Measurements from ENCODE around the gene TUBGCP6.

DNA sequence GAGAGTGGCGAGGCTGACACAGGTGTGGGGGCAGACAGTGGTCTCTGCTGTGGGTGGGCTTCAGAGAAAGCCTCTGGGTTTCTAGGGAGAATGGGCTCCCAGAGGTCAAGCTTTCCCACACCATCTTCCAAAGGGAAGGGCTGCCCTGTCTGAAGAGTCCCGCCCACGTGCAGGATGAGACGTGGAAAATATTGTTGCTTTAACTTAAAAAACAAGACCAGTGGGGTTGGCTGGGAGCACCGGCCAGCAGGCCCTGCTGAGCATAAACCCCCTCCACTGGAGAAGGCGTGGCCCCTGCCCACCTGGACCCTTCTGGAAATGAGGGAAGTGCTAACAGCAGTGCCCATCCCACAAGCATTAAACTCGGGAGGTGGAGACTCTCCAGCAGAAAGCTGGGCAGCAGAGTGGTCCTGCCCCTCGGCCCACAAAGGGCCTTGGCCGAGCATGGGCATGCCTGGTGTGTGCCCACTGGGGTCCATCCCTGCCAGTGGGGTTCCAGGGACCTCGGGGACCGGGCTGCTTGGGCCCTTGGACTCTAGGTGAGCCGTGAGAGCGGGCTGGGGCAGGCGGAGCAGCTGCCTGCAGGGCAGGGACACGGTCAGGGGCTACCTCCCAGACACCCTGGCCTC is 28.7 kb downstream of the TUBGCP6 start:
- TF ChIP-seq, protein P1, sequence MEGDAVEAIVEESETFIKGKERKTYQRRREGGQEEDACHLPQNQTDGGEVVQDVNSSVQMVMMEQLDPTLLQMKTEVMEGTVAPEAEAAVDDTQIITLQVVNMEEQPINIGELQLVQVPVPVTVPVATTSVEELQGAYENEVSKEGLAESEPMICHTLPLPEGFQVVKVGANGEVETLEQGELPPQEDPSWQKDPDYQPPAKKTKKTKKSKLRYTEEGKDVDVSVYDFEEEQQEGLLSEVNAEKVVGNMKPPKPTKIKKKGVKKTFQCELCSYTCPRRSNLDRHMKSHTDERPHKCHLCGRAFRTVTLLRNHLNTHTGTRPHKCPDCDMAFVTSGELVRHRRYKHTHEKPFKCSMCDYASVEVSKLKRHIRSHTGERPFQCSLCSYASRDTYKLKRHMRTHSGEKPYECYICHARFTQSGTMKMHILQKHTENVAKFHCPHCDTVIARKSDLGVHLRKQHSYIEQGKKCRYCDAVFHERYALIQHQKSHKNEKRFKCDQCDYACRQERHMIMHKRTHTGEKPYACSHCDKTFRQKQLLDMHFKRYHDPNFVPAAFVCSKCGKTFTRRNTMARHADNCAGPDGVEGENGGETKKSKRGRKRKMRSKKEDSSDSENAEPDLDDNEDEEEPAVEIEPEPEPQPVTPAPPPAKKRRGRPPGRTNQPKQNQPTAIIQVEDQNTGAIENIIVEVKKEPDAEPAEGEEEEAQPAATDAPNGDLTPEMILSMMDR (IDR thresholded peaks at IDR 0.05; ENCODE audit: poor library complexity), result no peak
- TF ChIP-seq EZH2 (IDR thresholded peaks at IDR 0.05; ENCODE audit: borderline replicate concordance) (no peak), EZH2phosphoT487 (IDR thresholded peaks at IDR 0.05; ENCODE audit: low read depth, severe bottlenecking, unreplicated experiment) (no peak)

Measured in hepatocyte (in vitro differentiated cells).